IPS-11a (cell line): ENCODE data around the gene CSNK1E.
"Not testable (repeated sequence)": the region's sequence is repeated elsewhere in the genome, so short reads cannot be mapped to it uniquely, and the experiment has no call there.

Source experiments
- H3K4me3 ChIP-seq: one replicate; pipeline ENCODE4 v1.5.1; 2013; ENCODE audit warnings: low read depth, low read length, control low read depth

Gene CSNK1E

DNA sequence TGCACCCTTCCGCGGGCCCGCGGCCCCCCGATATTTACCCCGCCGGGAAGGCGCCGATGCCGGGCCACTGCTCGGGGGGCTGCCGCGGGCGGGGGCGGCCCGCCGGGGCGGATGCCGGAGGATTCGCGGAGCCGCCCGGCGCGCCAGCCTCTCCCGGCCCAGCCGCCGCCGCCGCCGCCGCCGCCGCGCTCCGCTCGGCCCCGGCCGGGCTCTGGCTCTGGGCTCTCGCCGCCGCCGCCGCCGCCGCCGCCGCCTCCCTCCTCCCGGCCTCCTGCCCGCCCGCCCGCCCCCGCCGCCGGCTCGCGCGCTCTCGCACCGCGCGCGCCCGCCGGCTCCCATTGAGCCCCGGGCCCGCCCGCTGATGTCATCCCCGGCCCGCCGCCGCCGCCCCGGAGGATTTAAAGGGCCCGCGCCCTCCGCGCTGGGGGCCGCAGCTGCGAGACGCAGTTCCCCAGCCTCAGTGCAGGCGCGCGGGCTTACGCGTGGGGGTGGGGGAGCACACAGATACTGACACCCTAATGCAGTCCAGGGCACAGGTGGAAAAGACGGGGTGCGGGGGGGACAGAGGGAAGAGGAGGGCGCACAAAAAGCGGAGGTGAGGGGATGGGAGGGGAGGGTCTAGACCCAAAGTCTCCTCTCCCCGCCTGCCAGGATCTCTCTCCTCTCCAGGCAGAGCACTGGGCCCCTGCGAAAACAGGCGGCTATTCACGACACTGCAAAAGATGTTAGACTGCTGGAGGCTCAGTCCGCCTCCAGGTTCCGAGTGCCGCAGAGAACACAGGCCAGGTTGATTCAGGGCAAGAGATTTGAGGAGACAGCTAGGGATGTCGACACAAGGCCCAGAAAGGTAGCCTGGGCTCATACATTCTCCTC is at the start of gene CSNK1E:
Gene CSNK1E, minus strand, starts transcription at position 312 of the 873 bp plus-strand sequence. CDS start 3,276 bp downstream, outside the sequence.
- peak within 1 kb of the TSS; percentile 89 for H3K4me3 ChIP-seq

GRCh38 chr22:38365829-38366228 is 48.6 kb upstream of the CSNK1E start:
- not testable (repeated sequence) for H3K4me3 ChIP-seq

DNA sequence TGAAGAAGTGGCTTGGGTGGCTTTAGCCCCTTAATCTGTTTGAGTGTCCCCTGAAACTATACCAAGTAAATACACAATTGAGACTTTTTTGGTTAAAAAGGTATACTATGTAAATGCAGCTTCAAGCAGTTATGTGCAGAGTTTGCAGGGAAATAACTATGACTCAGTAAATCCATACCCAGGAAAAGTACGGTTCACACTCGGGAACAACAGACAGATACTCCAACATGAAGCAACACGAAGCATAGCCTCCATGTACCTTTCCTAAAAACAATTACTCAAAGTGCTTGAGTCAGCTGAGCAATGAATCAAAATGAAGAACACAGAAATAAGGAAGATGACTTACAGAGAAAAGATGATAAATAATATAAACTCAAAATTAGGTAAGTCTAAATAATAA is 47.9 kb upstream of the CSNK1E start:
- H3K4me3 ChIP-seq: not testable (repeated sequence)

- not testable (repeated sequence) for H3K4me3 ChIP-seq
These were observed 43.3 kb upstream of the CSNK1E start for GRCh38 chr22:38360560-38360959.

GRCh38 chr22:38359817-38360216 is 42.6 kb upstream of the CSNK1E start:
- H3K4me3 ChIP-seq: not testable (repeated sequence)

DNA sequence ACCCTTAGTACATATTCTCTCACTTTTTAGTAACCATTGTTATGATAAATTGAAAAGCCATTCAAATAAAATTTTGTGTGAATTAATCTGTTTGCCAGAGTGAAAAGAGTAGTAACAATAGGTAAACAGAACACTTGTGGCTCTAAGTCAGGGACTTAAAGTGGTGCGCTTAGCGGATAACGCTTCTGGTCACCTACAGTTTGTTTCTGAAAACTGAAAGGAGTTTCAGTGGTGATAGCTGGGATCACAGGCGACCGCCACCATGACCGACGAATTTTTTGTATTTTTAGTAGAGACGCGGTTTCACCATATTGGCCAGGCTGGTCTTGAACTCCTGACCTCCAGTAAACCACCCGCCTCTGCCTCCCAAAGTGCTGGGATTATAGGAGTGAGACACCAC is 40.7 kb upstream of the CSNK1E start:
- H3K4me3 ChIP-seq: not testable (repeated sequence)

- no peak overlapping the region for H3K4me3 ChIP-seq
These were observed 38.0 kb upstream of the CSNK1E start for GRCh38 chr22:38355275-38355674.

DNA sequence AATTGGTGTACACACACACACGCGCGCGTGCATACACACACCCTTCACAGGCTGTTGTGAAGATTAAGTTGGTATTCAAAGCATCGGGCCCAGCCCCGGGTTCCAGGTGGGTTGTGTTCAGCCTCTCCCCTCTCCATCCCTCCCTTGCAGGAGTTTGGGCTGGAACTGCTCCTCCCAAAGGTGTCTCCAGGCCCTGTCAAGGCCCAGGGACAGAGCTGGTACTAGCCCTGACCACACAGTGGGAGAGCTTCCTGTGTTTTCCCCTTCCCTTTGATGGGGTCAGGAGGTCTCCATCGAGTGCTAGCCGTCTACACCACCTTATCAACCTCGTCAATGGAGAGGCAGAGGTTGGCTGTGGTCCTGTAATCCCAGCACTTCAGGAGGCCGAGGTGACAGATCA is 36.5 kb upstream of the CSNK1E start:
- H3K4me3 ChIP-seq: no peak overlapping the region

DNA sequence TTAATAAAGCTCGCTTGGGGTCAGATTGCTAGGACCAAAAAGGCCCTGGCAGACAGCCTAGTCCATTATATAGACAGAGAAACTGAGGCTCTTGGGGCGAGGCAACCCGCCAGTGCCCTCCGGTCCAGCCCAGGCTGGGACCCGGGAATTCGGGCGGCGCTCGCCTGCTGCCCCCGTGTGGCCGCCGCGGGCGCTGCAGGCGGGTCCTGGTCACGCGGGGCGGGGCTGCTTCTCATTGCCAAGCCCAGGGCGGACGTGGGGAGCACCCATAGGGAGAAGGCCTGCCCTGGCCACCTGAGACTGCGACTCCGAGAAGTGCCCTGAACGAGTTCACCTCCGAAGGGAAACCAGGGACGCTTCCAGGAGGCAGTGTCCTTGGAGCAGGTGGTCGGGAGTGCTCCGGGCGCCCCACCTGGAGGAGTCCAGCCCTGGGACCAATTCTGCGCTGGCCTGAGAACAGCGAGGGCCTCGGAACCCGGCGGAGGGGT is 36.0 kb upstream of the CSNK1E start:
- H3K4me3 ChIP-seq: no peak overlapping the region

- no peak overlapping the region for H3K4me3 ChIP-seq
These were observed 35.2 kb upstream of the CSNK1E start for GRCh38 chr22:38352436-38352835.

GRCh38 chr22:38350444-38351359 is 33.5 kb upstream of the CSNK1E start:
- H3K4me3 ChIP-seq: no peak overlapping the region

GRCh38 chr22:38348751-38349496 is 31.7 kb upstream of the CSNK1E start:
- H3K4me3 ChIP-seq: no peak overlapping the region

DNA sequence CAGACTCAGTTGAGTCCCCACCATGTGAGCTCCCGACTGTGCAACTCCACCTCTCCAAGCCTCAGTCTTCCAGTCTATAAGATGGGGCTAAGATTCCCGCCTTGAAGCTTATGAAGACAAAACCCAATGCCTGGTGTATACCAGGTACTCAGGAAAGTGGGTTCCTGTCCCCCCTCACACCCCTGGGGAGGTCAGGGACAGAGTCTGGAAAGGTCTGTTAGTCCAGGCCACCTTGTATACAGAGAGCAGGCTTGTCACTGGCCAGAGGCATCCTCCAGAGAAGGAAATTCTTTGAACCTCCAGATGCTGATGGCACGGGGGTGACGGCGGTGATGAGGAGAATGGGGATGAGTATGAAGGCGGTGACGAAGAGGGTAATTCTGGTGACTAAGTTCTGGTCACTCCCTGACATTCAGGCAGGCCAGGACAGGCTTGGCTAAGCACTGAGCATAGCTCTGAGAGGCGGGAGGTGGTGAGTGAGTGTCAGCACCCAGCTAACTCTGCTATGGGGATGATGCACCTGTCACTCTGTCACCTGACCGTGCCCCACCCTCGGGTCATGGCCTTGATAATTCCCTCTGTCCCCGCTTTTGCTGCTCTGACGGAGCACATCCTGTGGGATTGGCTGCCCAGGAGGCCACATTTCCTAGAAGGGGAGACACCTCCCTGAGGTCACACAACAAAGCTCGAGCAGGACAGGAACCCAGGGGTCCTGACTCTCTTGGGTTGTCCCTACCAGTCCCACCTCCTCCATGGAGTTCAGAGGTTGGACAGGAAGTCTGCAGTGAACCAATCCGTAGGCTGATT is 30.9 kb upstream of the CSNK1E start:
- H3K4me3 ChIP-seq: no peak overlapping the region

- no peak overlapping the region for H3K4me3 ChIP-seq
These were observed 30.1 kb upstream of the CSNK1E start for GRCh38 chr22:38347181-38347943.

- H3K4me3 ChIP-seq: no peak overlapping the region
These were observed 29.3 kb upstream of the CSNK1E start for GRCh38 chr22:38346506-38346905.

- no peak overlapping the region for H3K4me3 ChIP-seq
These were observed 28.5 kb upstream of the CSNK1E start for GRCh38 chr22:38345782-38346181.

DNA sequence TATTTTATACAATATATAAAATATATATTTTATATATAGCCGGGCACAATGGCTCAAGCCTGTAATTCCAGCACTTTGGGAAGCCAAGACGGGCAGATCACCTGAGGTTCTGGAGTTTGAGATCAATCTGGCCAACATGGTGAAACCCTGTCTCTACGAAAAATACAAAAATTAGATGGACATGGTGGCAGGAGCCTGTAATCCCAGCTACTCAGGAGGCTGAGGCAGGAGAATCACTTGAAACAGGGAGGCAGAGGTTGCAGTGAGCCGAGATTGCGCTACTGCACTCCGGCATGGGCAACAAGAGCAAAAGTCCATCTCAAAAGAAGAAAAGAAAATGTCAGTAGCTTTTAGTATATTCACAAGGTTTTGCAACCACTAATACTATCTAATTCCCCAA is 22.7 kb upstream of the CSNK1E start:
- not testable (repeated sequence) for H3K4me3 ChIP-seq

DNA sequence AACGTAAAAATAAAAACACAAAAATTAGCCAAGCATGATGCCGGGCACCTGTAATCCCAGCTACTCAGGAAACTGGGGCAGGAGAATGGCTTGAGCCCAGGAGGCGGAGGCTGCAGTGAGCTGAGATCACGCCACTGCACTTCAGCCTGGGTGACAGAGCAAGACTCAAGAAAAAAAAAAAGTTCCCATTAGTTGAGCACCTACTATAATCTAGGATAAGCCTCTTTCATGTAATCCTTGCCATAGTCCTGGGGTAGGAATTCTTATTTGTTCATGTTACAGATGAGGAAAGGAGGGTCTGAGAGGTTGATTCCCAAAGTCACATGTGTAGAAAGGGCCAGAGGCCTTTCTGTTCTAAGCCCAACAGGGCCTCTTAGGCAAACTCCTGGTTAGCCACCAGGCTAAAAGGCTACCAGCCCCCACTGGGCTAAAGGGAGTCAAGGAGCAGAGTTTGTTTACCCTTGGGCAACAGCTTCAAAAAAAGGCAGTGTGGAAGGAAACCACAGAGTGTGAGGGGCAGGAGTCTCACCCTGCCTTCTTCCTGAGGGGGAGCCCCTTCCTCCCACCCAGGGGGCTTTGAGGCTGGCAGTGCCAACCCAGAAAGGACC is 21.6 kb upstream of the CSNK1E start:
- no peak overlapping the region for H3K4me3 ChIP-seq

- no peak overlapping the region for H3K4me3 ChIP-seq
These were observed 19.5 kb upstream of the CSNK1E start for GRCh38 chr22:38336699-38337098.
